Fibroblast of skin of left biceps (primary cell): Measurements from ENCODE around the gene ERFL.

Source experiments
- DNase-seq, 2 experiments: peaks; one replicate each; pipeline ENCODE4 v3.0.0-alpha.2; 2013; ENCODE audit warnings: low read depth in 2 of 2

The ERFL gene

GRCh38 chr19:41897820-41898219 is 30.4 kb downstream of the ERFL start:
- DNase-seq, result no peak

GRCh38 chr19:41897181-41897580 is 31.1 kb downstream of the ERFL start:
- no peak for DNase-seq

GRCh38 chr19:41896581-41896942 is 31.7 kb downstream of the ERFL start:
- no peak for DNase-seq

- no peak for DNase-seq
Observed at GRCh38 chr19:41895745-41896580, 32.3 kb downstream of the ERFL start.

- DNase-seq, result no peak
Observed at GRCh38 chr19:41894350-41894749, 33.9 kb downstream of the ERFL start.

GRCh38 chr19:41893899-41894298 is 34.4 kb downstream of the ERFL start:
- DNase-seq, result no peak

- DNase-seq, result no peak
Observed at GRCh38 chr19:41892173-41892902, 35.9 kb downstream of the ERFL start.

GRCh38 chr19:41890936-41891335 is 37.3 kb downstream of the ERFL start:
- no peak for DNase-seq

- no peak for DNase-seq
Observed at GRCh38 chr19:41889896-41890295, 38.4 kb downstream of the ERFL start.

GRCh38 chr19:41888926-41889325 is 39.3 kb downstream of the ERFL start:
- DNase-seq, result no peak

- DNase-seq, result no peak
Observed at GRCh38 chr19:41887711-41888382, 40.4 kb downstream of the ERFL start.

- no peak for DNase-seq
Observed at GRCh38 chr19:41886761-41887710, 41.2 kb downstream of the ERFL start.

GRCh38 chr19:41883821-41884733 is 44.2 kb downstream of the ERFL start:
- peak; percentile 90 to 91 for DNase-seq

- DNase-seq, result no peak
Observed at GRCh38 chr19:41883463-41883820, 44.8 kb downstream of the ERFL start.

- DNase-seq, result no peak
Observed at GRCh38 chr19:41882568-41883462, 45.4 kb downstream of the ERFL start, which contains the start of gene ARHGEF1. Gene ARHGEF1 (plus strand): TSS chr19:41883184. CDS start chr19:41888083, 4,899 bp downstream.

GRCh38 chr19:41880329-41880708 is 47.9 kb downstream of the ERFL start:
- no peak for DNase-seq

- DNase-seq, result no peak
Observed at GRCh38 chr19:41879670-41880328, 48.5 kb downstream of the ERFL start.

- no peak for DNase-seq
Observed at GRCh38 chr19:41879080-41879479, 49.2 kb downstream of the ERFL start.
